ENCODE results near the gene TTC39B. TPM values are rescaled to one million over a fixed set of nuclear protein-coding genes. Genes with fewer than 3 reads are reported as not detected.

TTC39B gene
- polyA plus RNA-seq, 1 donor, result 33.4 TPM

GRCh38 chr9:15156241-15156640 lies 150.8 kb downstream of the TTC39B start:
- no peak overlapping the region for H3K4me3 ChIP-seq (ENCODE audit: low read length)
- H3K27me3 ChIP-seq (ENCODE audit: control insufficient read depth, insufficient read depth, low read length), result no peaks in the 10 kb centered on the region
- H3K9me3 ChIP-seq (ENCODE audit: control insufficient read depth, low read depth, low read length), result no peaks in the 10 kb centered on the region
- no peak overlapping the region for H3K27ac ChIP-seq (ENCODE audit: low read length)
- DNase-seq, result no peak
- no peaks in the 10 kb centered on the region for H3K36me3 ChIP-seq (ENCODE audit: control insufficient read depth, insufficient read depth, low read length)
- peaks cover 3% of the 10 kb centered on the region for H3K4me1 ChIP-seq (ENCODE audit: control insufficient read depth, insufficient read depth, low read length)

GRCh38 chr9:15155826-15156225 lies 151.2 kb downstream of the TTC39B start:
- no peak overlapping the region for H3K4me3 ChIP-seq (ENCODE audit: low read length)
- no peak overlapping the region for H3K27ac ChIP-seq (ENCODE audit: low read length)
- WGBS (ENCODE audit: insufficient coverage, low lambda C conversion rate), result 25% methylated on average over 1 of the region's 4 CpGs
- DNase-seq, result peak; percentile 13 to 37
- H3K27me3 ChIP-seq (ENCODE audit: control insufficient read depth, insufficient read depth, low read length), result no peaks in the 10 kb centered on the region
- H3K4me1 ChIP-seq (ENCODE audit: control insufficient read depth, insufficient read depth, low read length), result peaks cover 3% of the 10 kb centered on the region
- H3K9me3 ChIP-seq (ENCODE audit: control insufficient read depth, low read depth, low read length), result no peaks in the 10 kb centered on the region
- H3K36me3 ChIP-seq (ENCODE audit: control insufficient read depth, insufficient read depth, low read length), result no peaks in the 10 kb centered on the region

DNA sequence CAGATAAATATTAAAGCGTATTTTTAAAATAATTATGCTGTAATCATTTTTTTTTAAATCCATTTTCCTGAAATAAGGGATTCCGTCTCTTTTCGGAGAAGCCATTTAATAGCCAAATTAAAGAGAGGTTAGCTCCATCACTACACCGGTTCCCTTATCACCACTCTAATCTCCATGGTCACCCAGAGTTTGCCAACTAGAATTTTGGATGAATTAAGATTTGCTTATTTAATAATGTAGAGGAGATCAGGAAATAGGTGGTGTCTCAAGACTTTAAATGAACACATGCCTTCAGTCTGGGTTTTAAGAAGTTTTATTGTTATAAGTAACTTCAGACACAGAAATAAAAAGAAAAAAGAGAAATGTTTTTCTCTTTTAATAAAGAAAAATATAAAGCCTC lies 151.7 kb downstream of the TTC39B start:
- H3K27ac ChIP-seq (ENCODE audit: low read length), result peak overlapping the region; percentile 56
- peaks cover 3% of the 10 kb centered on the region for H3K4me1 ChIP-seq (ENCODE audit: control insufficient read depth, insufficient read depth, low read length)
- no peaks in the 10 kb centered on the region for H3K9me3 ChIP-seq (ENCODE audit: control insufficient read depth, low read depth, low read length)
- H3K36me3 ChIP-seq (ENCODE audit: control insufficient read depth, insufficient read depth, low read length), result no peaks in the 10 kb centered on the region
- WGBS (ENCODE audit: insufficient coverage, low lambda C conversion rate), result 50% methylated on average over 2 of the region's 4 CpGs
- DNase-seq, result no peak
- no peaks in the 10 kb centered on the region for H3K27me3 ChIP-seq (ENCODE audit: control insufficient read depth, insufficient read depth, low read length)
- H3K4me3 ChIP-seq (ENCODE audit: low read length), result no peak overlapping the region

GRCh38 chr9:15154677-15155076 lies 152.3 kb downstream of the TTC39B start:
- Histone ChIP-seq H3K4me1 (ENCODE audit: control insufficient read depth, insufficient read depth, low read length) (peaks cover 3% of the 10 kb centered on the region), H3K4me3 (ENCODE audit: low read length) (no peak overlapping the region), H3K27ac (ENCODE audit: low read length) (peak overlapping the region; percentile 56), H3K9me3 (ENCODE audit: control insufficient read depth, low read depth, low read length) (no peaks in the 10 kb centered on the region), H3K27me3 (ENCODE audit: control insufficient read depth, insufficient read depth, low read length) (no peaks in the 10 kb centered on the region), H3K36me3 (ENCODE audit: control insufficient read depth, insufficient read depth, low read length) (no peaks in the 10 kb centered on the region)
- DNase-seq, result no peak
- no CpG with 5 or more reads among the region's 4 CpGs for WGBS (ENCODE audit: insufficient coverage, low lambda C conversion rate)

GRCh38 chr9:15153961-15154360 lies 153.1 kb downstream of the TTC39B start:
- H3K4me1 ChIP-seq (ENCODE audit: control insufficient read depth, insufficient read depth, low read length), result peaks cover 3% of the 10 kb centered on the region
- DNase-seq, result no peak
- H3K27ac ChIP-seq (ENCODE audit: low read length), result no peak overlapping the region
- WGBS (ENCODE audit: insufficient coverage, low lambda C conversion rate), result 100% methylated on average over 1 of the region's 3 CpGs
- H3K9me3 ChIP-seq (ENCODE audit: control insufficient read depth, low read depth, low read length), result no peaks in the 10 kb centered on the region
- no peaks in the 10 kb centered on the region for H3K27me3 ChIP-seq (ENCODE audit: control insufficient read depth, insufficient read depth, low read length)
- H3K36me3 ChIP-seq (ENCODE audit: control insufficient read depth, insufficient read depth, low read length), result no peaks in the 10 kb centered on the region
- no peak overlapping the region for H3K4me3 ChIP-seq (ENCODE audit: low read length)

DNA sequence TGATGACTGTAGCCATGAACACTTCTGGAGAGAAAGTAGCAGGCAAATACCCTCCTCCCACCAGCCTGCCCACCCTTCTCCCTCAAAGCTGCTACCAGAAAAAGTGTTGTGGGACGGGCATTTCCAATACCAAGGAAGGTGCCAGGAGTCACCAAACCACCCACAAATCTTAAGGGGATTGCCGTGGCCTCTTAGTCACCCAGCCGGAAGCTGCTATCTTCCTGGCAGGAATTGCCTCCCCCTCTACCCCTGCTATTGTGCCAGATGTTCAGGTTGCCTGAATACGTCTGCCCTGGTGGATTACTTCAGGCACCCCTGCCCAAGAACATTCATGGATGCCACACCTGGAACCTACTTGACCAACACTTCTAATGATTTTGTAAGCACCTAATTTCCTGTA lies 156.1 kb downstream of the TTC39B start:
- Histone ChIP-seq H3K27me3 (ENCODE audit: control insufficient read depth, insufficient read depth, low read length) (peaks cover 6% of the 10 kb centered on the region), H3K4me3 (ENCODE audit: low read length) (no peak overlapping the region), H3K4me1 (ENCODE audit: control insufficient read depth, insufficient read depth, low read length) (peaks cover 3% of the 10 kb centered on the region), H3K9me3 (ENCODE audit: control insufficient read depth, low read depth, low read length) (no peaks in the 10 kb centered on the region), H3K27ac (ENCODE audit: low read length) (no peak overlapping the region), H3K36me3 (ENCODE audit: control insufficient read depth, insufficient read depth, low read length) (no peaks in the 10 kb centered on the region)
- no CpG with 5 or more reads among the region's 4 CpGs for WGBS (ENCODE audit: insufficient coverage, low lambda C conversion rate)
- DNase-seq, result no peak

DNA sequence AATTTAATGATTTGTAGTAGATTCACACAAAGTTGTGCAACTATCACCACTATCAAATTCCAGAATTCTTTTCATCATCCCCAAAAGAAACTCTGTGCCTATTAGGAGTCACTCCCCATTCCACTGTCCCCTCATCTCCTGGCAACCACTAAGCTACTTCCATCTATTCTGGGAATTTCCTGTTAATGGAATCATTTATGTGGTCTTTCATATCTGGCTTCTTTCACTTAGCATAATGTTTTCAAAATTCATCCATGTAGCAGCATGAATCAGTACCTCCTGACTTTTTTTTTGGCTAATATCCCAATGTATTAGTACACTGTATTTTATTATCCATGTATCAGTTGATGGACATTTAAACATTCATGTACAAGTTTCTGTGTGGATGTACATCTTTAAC lies 157.6 kb downstream of the TTC39B start:
- Histone ChIP-seq H3K4me1 (ENCODE audit: control insufficient read depth, insufficient read depth, low read length) (peaks cover 3% of the 10 kb centered on the region), H3K27me3 (ENCODE audit: control insufficient read depth, insufficient read depth, low read length) (peaks cover 6% of the 10 kb centered on the region), H3K9me3 (ENCODE audit: control insufficient read depth, low read depth, low read length) (no peaks in the 10 kb centered on the region), H3K27ac (ENCODE audit: low read length) (no peak overlapping the region), H3K4me3 (ENCODE audit: low read length) (no peak overlapping the region), H3K36me3 (ENCODE audit: control insufficient read depth, insufficient read depth, low read length) (no peaks in the 10 kb centered on the region)
- no peak for DNase-seq

DNA sequence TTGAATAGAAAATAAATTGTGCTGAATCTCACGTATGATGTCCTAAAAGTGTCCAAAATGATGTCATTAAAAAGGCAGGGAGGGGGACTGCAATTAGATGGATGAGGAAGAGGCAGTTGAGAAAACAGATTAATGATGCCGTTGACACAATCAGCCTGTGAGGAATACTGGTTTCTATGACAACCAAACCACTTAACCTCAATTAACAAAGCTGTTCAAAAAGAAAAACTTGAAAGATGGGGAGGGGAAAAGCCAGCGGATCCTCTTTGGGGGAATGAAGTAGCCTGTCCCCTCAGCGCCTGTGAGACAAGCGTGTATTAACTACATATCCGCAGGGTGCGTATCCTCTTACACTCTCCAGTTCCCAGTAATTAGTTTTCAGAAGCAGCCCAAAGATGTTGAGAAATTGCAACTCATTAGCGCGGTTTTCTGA lies 160.7 kb downstream of the TTC39B start:
- Histone ChIP-seq H3K27me3 (ENCODE audit: control insufficient read depth, insufficient read depth, low read length) (peaks cover 6% of the 10 kb centered on the region), H3K9me3 (ENCODE audit: control insufficient read depth, low read depth, low read length) (no peaks in the 10 kb centered on the region), H3K27ac (ENCODE audit: low read length) (no peak overlapping the region), H3K36me3 (ENCODE audit: control insufficient read depth, insufficient read depth, low read length) (no peaks in the 10 kb centered on the region), H3K4me3 (ENCODE audit: low read length) (no peak overlapping the region), H3K4me1 (ENCODE audit: control insufficient read depth, insufficient read depth, low read length) (no peaks in the 10 kb centered on the region)
- DNase-seq, result no peak
- WGBS (ENCODE audit: insufficient coverage, low lambda C conversion rate), result 60% methylated on average over 1 of the region's 9 CpGs

DNA sequence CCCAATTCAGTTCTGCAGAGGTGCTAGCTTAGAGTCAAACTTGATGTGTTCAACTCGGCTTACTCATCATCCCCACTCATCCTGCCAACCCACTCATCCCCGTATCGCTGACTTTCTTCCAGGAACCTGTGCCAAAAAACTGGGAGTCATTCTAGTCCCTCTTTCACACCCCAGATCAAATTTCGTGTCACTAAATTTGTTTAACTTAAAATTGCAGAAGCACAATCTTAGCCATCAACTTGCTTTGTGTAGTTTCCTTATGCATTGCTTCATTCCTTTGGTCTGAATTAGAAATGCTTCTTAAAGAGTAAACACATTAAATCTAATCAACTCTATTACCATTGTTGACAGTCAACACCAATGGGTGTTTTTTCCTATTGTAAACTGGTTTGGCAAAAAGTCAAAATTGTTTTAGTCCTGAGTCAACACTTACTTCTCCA lies 162.4 kb downstream of the TTC39B start:
- WGBS (ENCODE audit: insufficient coverage, low lambda C conversion rate), result 57% methylated on average over 3 of the region's 4 CpGs
- no peaks in the 10 kb centered on the region for H3K4me1 ChIP-seq (ENCODE audit: control insufficient read depth, insufficient read depth, low read length)

GRCh38 chr9:15142878-15143534 lies 164.0 kb downstream of the TTC39B start:
- Histone ChIP-seq H3K36me3 (ENCODE audit: control insufficient read depth, insufficient read depth, low read length) (no peaks in the 10 kb centered on the region), H3K4me3 (ENCODE audit: low read length) (no peak overlapping the region), H3K4me1 (ENCODE audit: control insufficient read depth, insufficient read depth, low read length) (no peaks in the 10 kb centered on the region), H3K27ac (ENCODE audit: low read length) (no peak overlapping the region), H3K27me3 (ENCODE audit: control insufficient read depth, insufficient read depth, low read length) (peaks cover 6% of the 10 kb centered on the region), H3K9me3 (ENCODE audit: control insufficient read depth, low read depth, low read length) (no peaks in the 10 kb centered on the region)
- WGBS (ENCODE audit: insufficient coverage, low lambda C conversion rate), result no CpG with 5 or more reads among the region's 6 CpGs
- DNase-seq, result peak; percentile 23 to 39

More for the DNA sequence above, 162.4 kb downstream of the TTC39B start:
- no peak overlapping the region for H3K4me3 ChIP-seq (ENCODE audit: low read length)
- H3K36me3 ChIP-seq (ENCODE audit: control insufficient read depth, insufficient read depth, low read length), result no peaks in the 10 kb centered on the region
- no peak overlapping the region for H3K27ac ChIP-seq (ENCODE audit: low read length)
- no peak for DNase-seq
- no peaks in the 10 kb centered on the region for H3K9me3 ChIP-seq (ENCODE audit: control insufficient read depth, low read depth, low read length)
- H3K27me3 ChIP-seq (ENCODE audit: control insufficient read depth, insufficient read depth, low read length), result peaks cover 6% of the 10 kb centered on the region

DNA sequence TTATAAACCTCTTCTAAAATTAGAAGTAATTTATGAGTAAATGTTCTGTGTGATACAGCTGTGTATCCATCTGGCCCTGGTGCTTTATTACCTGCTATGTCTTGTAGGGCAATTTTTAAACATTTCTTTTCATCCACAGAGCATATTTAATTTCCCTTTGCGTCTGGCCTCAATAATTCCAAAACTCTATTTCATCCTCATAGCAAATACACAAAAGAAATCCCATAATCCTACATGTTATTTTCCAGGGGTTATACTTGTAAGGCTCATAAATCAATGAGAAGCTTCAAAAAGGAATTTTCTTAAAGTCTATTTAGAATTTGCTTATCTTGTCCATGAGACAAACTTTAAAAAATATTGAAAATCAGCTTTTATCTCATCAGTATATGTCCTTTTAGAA lies 167.0 kb downstream of the TTC39B start:
- no peak overlapping the region for H3K27ac ChIP-seq (ENCODE audit: low read length)
- DNase-seq, result no peak
- no peaks in the 10 kb centered on the region for H3K36me3 ChIP-seq (ENCODE audit: control insufficient read depth, insufficient read depth, low read length)
- no peaks in the 10 kb centered on the region for H3K9me3 ChIP-seq (ENCODE audit: control insufficient read depth, low read depth, low read length)
- 88% methylated on average over 1 of the region's 1 CpG for WGBS (ENCODE audit: insufficient coverage, low lambda C conversion rate)
- H3K27me3 ChIP-seq (ENCODE audit: control insufficient read depth, insufficient read depth, low read length), result no peaks in the 10 kb centered on the region
- H3K4me3 ChIP-seq (ENCODE audit: low read length), result no peak overlapping the region
- H3K4me1 ChIP-seq (ENCODE audit: control insufficient read depth, insufficient read depth, low read length), result no peaks in the 10 kb centered on the region

Measured in large intestine (tissue), 3 donors.